ENCODE data around the gene DCAF12. TPM values are rescaled to one million over a fixed set of nuclear protein-coding genes. Genes with fewer than 3 reads are reported as not detected.
A peak's percentile ranks its signal among the peaks of the same experiment; 100 is the strongest.

DCAF12 gene
- total and polyA plus RNA-seq, 7 experiments from 2014 or later, result 10.8 to 40.4 (median 22.2) TPM

DNA sequence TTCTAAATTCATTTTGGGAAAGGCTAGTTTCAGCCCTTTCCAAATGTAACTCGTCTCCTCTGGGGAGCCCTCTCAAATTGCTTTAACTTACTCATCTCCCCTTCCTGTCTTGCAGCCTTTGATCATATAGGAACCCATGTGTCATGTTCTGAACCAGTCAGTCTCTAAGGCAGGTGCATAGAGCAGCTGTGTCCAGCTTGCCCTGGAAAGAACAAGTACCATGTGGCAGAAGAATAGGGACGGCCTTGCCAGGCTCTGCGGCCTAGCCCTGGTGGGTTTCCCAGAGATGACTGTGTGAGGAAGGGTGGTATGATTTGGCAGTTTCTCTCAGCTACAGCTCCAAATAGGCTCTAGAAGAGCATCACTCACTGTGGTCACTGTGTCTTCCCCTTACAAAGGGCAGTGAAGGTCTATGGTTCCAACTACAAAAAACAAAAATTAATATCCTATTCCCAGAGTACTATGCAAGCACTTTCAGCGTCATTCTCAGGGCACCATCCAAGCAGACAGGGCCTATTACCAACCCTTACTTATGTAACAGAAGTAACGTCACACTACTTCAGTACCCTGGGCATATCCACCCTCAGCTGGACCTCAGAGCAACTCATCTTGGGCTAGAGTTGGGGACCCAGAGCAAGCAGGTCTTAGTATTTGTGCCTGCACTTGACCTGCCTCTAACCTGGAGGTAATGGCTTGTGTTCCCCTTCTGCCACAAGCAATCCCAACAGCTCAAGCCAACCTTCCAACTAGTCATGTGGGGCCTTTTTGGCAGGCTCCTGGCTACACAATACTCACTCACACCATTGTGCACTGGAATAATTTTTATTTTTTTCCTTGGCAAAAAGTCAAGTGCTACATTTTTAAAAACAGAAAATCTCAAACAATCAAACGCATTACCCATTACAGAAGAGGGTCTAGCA, 40.7 kb downstream of the DCAF12 start:
- H3K27ac Mint-ChIP-seq, result peak overlapping the region in 7 of 9 donors; percentile 3 to 75 (median 34)
- peaks cover 0 to 8% (median 0%) of the 10 kb centered on the region in 7 donors for H3K4me1 Mint-ChIP-seq
- Histone ChIP-seq H3K27ac (ENCODE audit: low read depth, low read length) (no peak overlapping the region), H3K4me1 (ENCODE audit: control insufficient read depth in 2 of 2, insufficient read depth in 2 of 2, low read length in 2 of 2) (no peaks in the 10 kb centered on the region), H3K36me3 (ENCODE audit: control insufficient read depth in 2 of 3, insufficient read depth in 3 of 3, low read length in 3 of 3) (peaks cover 4 to 48% (median 17%) of the 10 kb centered on the region in 3 experiments), H3K9me3 (ENCODE audit: control insufficient read depth in 2 of 3, low read length in 3 of 3) (no peaks in the 10 kb centered on the region), H3K4me3 (ENCODE audit: low read length) (no peak overlapping the region), H3K27me3 (ENCODE audit: control insufficient read depth in 2 of 2, insufficient read depth in 2 of 2, low read length in 2 of 2) (no peaks in the 10 kb centered on the region)
- DNase-seq, result no peak
- ATAC-seq, result no peak
- POLR2A ChIA-PET, result no interaction called here
- CTCF ChIA-PET, result interaction anchor here (1.1 kb wide), 1 partner anchor 23 kb away, joined by 3 read pairs; no protein-coding TSS in a partner anchor
- H3K36me3 Mint-ChIP-seq, result peaks cover 0 to 36% (median 5%) of the 10 kb centered on the region in 5 donors
- H3K27me3 Mint-ChIP-seq, result no peaks in the 10 kb centered on the region
- H3K4me3 Mint-ChIP-seq, result no peak overlapping the region
- intact Hi-C loops (cut with micrococcal nuclease), result no loop called here
- H3K9me3 Mint-ChIP-seq, result no peaks in the 10 kb centered on the region

DNA sequence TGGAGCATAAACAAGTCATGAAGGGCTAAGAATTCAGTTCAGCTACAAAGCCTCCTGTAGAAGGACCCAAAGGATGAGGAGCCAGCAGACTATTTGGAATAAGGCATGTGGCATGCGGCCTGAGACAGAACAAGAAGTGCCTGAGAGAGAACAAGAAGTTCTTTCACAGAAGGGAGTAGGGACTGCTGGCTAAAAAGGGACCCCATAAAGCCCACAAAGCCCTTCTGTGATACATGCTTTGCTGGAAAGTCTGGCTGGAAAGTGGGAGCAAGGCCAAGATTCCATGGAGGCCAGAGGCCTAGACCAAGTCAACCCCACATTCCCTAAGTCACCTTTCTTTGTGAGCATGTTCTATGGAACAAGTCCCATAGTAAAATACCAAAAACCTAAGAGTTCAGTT, 41.9 kb downstream of the DCAF12 start:
- no peak overlapping the region for H3K27ac ChIP-seq (ENCODE audit: low read depth, low read length)
- H3K4me1 ChIP-seq (ENCODE audit: control insufficient read depth in 2 of 2, insufficient read depth in 2 of 2, low read length in 2 of 2), result no peaks in the 10 kb centered on the region
- H3K4me3 ChIP-seq (ENCODE audit: low read length), result no peak overlapping the region
- H3K36me3 ChIP-seq (ENCODE audit: control insufficient read depth in 2 of 3, insufficient read depth in 3 of 3, low read length in 3 of 3), result peaks cover 4 to 37% (median 15%) of the 10 kb centered on the region in 3 experiments
- DNase-seq (no peak), ATAC-seq (no peak)
- CTCF ChIA-PET, result interaction anchor here (0.6 to 1.1 kb wide), 3 partner anchors 14 to 151 kb away, joined by 3 to 4 read pairs (median 3); no protein-coding TSS in a partner anchor
- no peak overlapping the region for H3K4me3 Mint-ChIP-seq
- H3K27me3 ChIP-seq (ENCODE audit: control insufficient read depth in 2 of 2, insufficient read depth in 2 of 2, low read length in 2 of 2), result no peaks in the 10 kb centered on the region
- H3K4me1 Mint-ChIP-seq, result peaks cover 0 to 8% (median 0%) of the 10 kb centered on the region in 7 donors
- intact Hi-C loops (cut with micrococcal nuclease), result no loop called here
- H3K36me3 Mint-ChIP-seq, result peaks cover 0 to 34% (median 5%) of the 10 kb centered on the region in 5 donors
- no peaks in the 10 kb centered on the region for H3K9me3 ChIP-seq (ENCODE audit: control insufficient read depth in 2 of 3, low read length in 3 of 3)
- POLR2A ChIA-PET, result no interaction called here
- H3K27ac Mint-ChIP-seq, result peak overlapping the region in 4 of 9 donors; percentile 9 to 48 (median 26)
- H3K9me3 Mint-ChIP-seq, result no peaks in the 10 kb centered on the region
- no peaks in the 10 kb centered on the region for H3K27me3 Mint-ChIP-seq

DNA sequence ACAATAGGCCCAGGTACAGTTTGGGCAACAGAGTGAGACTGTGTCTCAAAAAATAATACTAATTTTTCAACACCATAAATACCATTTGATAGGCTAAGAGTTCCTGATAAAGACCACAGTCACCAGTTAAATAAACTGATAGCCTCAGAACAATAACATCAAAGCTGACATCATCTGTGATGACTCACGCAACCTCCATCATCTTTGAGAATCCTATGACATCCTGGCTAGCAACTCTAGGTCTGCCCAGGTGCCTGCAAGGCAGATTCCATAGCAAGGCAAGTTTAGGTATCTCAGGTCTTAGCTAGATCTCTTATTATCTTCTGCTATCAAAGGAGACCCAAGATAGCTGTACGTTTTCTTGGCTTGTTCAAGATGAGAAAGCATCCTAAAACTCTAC, 47.3 kb downstream of the DCAF12 start:
- H3K4me1 Mint-ChIP-seq, result peaks cover 0 to 3% (median 0%) of the 10 kb centered on the region in 7 donors
- H3K27ac Mint-ChIP-seq, result no peak overlapping the region
- H3K4me1 ChIP-seq (ENCODE audit: control insufficient read depth in 2 of 2, insufficient read depth in 2 of 2, low read length in 2 of 2), result no peaks in the 10 kb centered on the region
- H3K36me3 Mint-ChIP-seq, result no peaks in the 10 kb centered on the region
- no peak for DNase-seq
- no peak for ATAC-seq
- H3K9me3 ChIP-seq (ENCODE audit: control insufficient read depth in 2 of 3, low read length in 3 of 3), result no peaks in the 10 kb centered on the region
- no peaks in the 10 kb centered on the region for H3K27me3 Mint-ChIP-seq
- intact Hi-C loops (cut with micrococcal nuclease), result no loop called here
- no peaks in the 10 kb centered on the region for H3K9me3 Mint-ChIP-seq
- H3K27me3 ChIP-seq (ENCODE audit: control insufficient read depth in 2 of 2, insufficient read depth in 2 of 2, low read length in 2 of 2), result no peaks in the 10 kb centered on the region
- H3K4me3 ChIP-seq (ENCODE audit: low read length), result no peak overlapping the region
- no peak overlapping the region for H3K4me3 Mint-ChIP-seq
- POLR2A ChIA-PET, result no interaction called here
- H3K27ac ChIP-seq (ENCODE audit: low read depth, low read length), result no peak overlapping the region
- CTCF ChIA-PET, result no interaction called here
- no peaks in the 10 kb centered on the region for H3K36me3 ChIP-seq (ENCODE audit: control insufficient read depth in 2 of 3, insufficient read depth in 3 of 3, low read length in 3 of 3)

DNA sequence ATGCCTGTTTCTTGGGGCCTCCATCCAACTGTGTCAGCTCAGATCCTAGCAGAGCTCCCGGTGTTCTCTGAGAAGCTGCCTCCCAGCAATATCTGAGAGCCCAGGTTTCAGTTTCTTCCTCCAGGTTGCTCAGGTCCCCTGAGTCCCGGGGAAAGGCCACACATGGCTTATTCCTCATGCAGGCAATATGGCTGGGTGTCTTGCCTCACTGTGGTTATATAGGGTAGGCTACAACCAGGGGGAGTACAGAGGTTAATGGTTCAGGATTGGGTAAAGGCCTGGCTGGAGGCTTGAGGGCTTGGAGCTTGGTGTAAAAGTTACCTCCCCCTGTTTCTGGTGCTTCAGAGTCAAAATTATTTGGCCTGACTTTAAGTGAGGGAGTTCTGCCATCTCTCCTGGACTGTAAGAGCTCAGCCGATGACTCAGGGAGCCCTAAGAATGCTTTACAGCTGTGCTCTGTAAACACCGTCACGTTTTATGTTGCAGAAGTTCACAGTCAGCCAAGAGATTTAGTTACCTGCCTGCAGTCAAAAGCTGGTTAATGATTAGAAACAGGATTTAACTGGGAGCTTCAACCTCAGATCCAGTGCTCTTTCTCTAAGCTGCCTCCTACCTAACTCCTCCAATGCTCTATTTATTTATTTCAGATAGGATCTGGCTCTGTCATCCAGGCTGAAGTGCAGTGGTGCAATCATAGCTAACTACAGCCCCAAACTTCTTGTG, 53.5 kb downstream of the DCAF12 start:
- Histone ChIP-seq H3K36me3 (ENCODE audit: control insufficient read depth in 2 of 3, insufficient read depth in 3 of 3, low read length in 3 of 3) (no peaks in the 10 kb centered on the region), H3K27ac (ENCODE audit: low read depth, low read length) (no peak overlapping the region), H3K9me3 (ENCODE audit: control insufficient read depth in 2 of 3, low read length in 3 of 3) (no peaks in the 10 kb centered on the region), H3K27me3 (ENCODE audit: control insufficient read depth in 2 of 2, insufficient read depth in 2 of 2, low read length in 2 of 2) (no peaks in the 10 kb centered on the region), H3K4me1 (ENCODE audit: control insufficient read depth in 2 of 2, insufficient read depth in 2 of 2, low read length in 2 of 2) (no peaks in the 10 kb centered on the region), H3K4me3 (ENCODE audit: low read length) (no peak overlapping the region)
- ATAC-seq (no peak), DNase-seq (no peak)
- Mint-ChIP-seq H3K27ac (peak overlapping the region in 3 of 9 donors; percentile 28 to 62 (median 45)), H3K9me3 (no peaks in the 10 kb centered on the region), H3K4me3 (no peak overlapping the region), H3K27me3 (no peaks in the 10 kb centered on the region), H3K36me3 (no peaks in the 10 kb centered on the region), H3K4me1 (peaks cover 0 to 12% (median 0%) of the 10 kb centered on the region in 7 donors)
- intact Hi-C loops (cut with micrococcal nuclease), result loop anchor here (2.0 to 5.0 kb wide), 2 partner anchors 20 to 146 kb away; no protein-coding TSS in a partner anchor
- POLR2A ChIA-PET, result interaction anchor here (0.6 kb wide), 1 partner anchor 118 kb away, joined by 3 read pairs; no protein-coding TSS in a partner anchor
- CTCF ChIA-PET, result interaction anchor here (0.6 to 0.7 kb wide), 6 partner anchors 15 to 350 kb away, joined by 3 to 5 read pairs (median 4); no protein-coding TSS in a partner anchor

DNA sequence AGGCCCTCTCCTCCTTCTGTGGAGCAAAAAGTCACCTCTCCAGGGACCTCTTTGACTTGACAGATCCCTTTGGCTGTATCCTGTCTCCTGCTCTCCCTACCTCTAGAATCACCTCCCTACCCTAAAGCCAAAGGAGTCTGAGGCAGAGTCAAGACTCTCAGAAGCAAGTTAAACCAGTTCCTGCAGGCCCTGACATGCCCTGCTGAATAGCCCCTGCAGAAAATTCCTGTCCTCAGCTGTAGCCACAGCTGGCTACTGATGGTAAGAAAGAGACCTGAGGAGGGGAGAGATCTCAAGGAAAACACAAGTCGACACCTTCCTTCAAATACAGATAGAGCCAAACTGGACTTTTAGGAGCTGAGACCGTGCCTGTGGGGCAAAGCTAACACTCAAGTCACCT, 54.1 kb downstream of the DCAF12 start:
- H3K9me3 ChIP-seq (ENCODE audit: control insufficient read depth in 2 of 3, low read length in 3 of 3), result no peaks in the 10 kb centered on the region
- ChIA-PET POLR2A (no interaction called here), CTCF (interaction anchor here (0.6 kb wide), 1 partner anchor 35 kb away, joined by 3 read pairs; no protein-coding TSS in a partner anchor)
- no peaks in the 10 kb centered on the region for H3K27me3 Mint-ChIP-seq
- no peaks in the 10 kb centered on the region for H3K27me3 ChIP-seq (ENCODE audit: control insufficient read depth in 2 of 2, insufficient read depth in 2 of 2, low read length in 2 of 2)
- no peaks in the 10 kb centered on the region for H3K4me1 ChIP-seq (ENCODE audit: control insufficient read depth in 2 of 2, insufficient read depth in 2 of 2, low read length in 2 of 2)
- H3K27ac ChIP-seq (ENCODE audit: low read depth, low read length), result no peak overlapping the region
- intact Hi-C loops (cut with micrococcal nuclease), result loop anchor here (2.0 to 5.0 kb wide), 2 partner anchors 20 to 145 kb away; no protein-coding TSS in a partner anchor
- DNase-seq (no peak), ATAC-seq (no peak)
- no peaks in the 10 kb centered on the region for H3K9me3 Mint-ChIP-seq
- H3K4me3 Mint-ChIP-seq, result no peak overlapping the region
- no peaks in the 10 kb centered on the region for H3K36me3 ChIP-seq (ENCODE audit: control insufficient read depth in 2 of 3, insufficient read depth in 3 of 3, low read length in 3 of 3)
- no peaks in the 10 kb centered on the region for H3K36me3 Mint-ChIP-seq
- H3K4me1 Mint-ChIP-seq, result peaks cover 0 to 12% (median 0%) of the 10 kb centered on the region in 7 donors
- no peak overlapping the region for H3K4me3 ChIP-seq (ENCODE audit: low read length)
- no peak overlapping the region for H3K27ac Mint-ChIP-seq

DNA sequence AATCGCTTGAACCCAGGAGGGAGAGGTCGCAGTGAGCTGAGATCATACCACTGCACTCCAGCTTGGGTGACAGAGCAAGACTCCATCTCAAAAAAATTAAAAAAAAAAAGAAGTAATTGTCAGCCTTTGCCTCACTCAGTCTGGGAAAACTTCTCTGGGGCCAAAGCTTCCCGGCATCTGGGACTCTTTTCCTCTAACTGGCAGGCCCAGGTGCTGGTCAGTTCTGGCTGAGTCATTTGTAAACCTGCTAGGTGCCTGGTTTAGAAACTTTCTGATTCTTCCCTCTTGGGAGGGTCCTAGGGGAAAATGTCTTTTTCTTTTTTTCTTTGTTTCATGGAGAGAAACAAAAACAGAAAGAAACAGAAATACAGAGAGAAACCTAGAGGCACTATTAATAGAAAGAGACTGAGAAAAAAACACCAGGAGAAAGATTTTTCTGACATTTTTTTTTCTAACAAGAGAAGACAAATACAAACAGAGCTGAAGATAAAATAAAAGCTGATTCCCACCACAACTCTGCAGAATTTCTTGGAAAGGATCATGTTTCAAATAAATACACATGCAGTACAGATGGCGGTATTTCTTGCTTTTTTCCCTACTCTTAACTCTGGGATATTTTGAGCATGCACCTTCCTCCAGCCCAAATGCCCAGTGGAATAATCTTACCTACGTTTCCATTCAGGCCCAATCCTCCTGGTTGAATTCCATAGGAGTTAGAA, 55.7 kb downstream of the DCAF12 start:
- ATAC-seq, result no peak
- intact Hi-C loops (cut with micrococcal nuclease), result loop anchor here in 1 of 2 donors (5.0 kb wide), 1 partner anchor 143 kb away; no protein-coding TSS in a partner anchor
- peaks cover 0 to 12% (median 0%) of the 10 kb centered on the region in 7 donors for H3K4me1 Mint-ChIP-seq

More for the DNA sequence above, 55.7 kb downstream of the DCAF12 start:
- no peak overlapping the region for H3K4me3 ChIP-seq (ENCODE audit: low read length)
- ChIA-PET POLR2A (no interaction called here), CTCF (no interaction called here)
- no peaks in the 10 kb centered on the region for H3K36me3 ChIP-seq (ENCODE audit: control insufficient read depth in 2 of 3, insufficient read depth in 3 of 3, low read length in 3 of 3)
- Mint-ChIP-seq H3K4me3 (no peak overlapping the region), H3K27ac (peak overlapping the region in 1 of 9 donors; percentile 18), H3K27me3 (no peaks in the 10 kb centered on the region), H3K9me3 (no peaks in the 10 kb centered on the region), H3K36me3 (no peaks in the 10 kb centered on the region)
- no peaks in the 10 kb centered on the region for H3K4me1 ChIP-seq (ENCODE audit: control insufficient read depth in 2 of 2, insufficient read depth in 2 of 2, low read length in 2 of 2)
- DNase-seq, result no peak
- H3K9me3 ChIP-seq (ENCODE audit: control insufficient read depth in 2 of 3, low read length in 3 of 3), result no peaks in the 10 kb centered on the region
- no peak overlapping the region for H3K27ac ChIP-seq (ENCODE audit: low read depth, low read length)
- no peaks in the 10 kb centered on the region for H3K27me3 ChIP-seq (ENCODE audit: control insufficient read depth in 2 of 2, insufficient read depth in 2 of 2, low read length in 2 of 2)

Measured in naive thymus-derived CD4-positive, alpha-beta T cell (primary cell).